NCI-H2171 treated with DMSO at 0.1 percent for 48 hours (cell line): ENCODE results near the gene L3MBTL2.
A peak's percentile ranks its signal among the peaks of the same experiment; 100 is the strongest.

ENCODE experiments used
- DNase-seq: peaks from one replicate; lab custom pipeline; 2025; lab: John Stamatoyannopoulos, UW

Gene L3MBTL2

GRCh38 chr22:41215409-41215808, 10.3 kb downstream of the L3MBTL2 start:
- DNase-seq = no peak

GRCh38 chr22:41215926-41216325, 10.8 kb downstream of the L3MBTL2 start:
- DNase-seq = no peak

- DNase-seq = no peak
Observed at GRCh38 chr22:41216984-41217383, 11.9 kb downstream of the L3MBTL2 start.

GRCh38 chr22:41217553-41218157, 12.5 kb downstream of the L3MBTL2 start:
- no peak for DNase-seq

- DNase-seq = no peak
Observed at GRCh38 chr22:41222846-41223507, 17.9 kb downstream of the L3MBTL2 start.

GRCh38 chr22:41223535-41223934, 18.4 kb downstream of the L3MBTL2 start:
- DNase-seq = no peak

GRCh38 chr22:41226723-41227655, 21.9 kb downstream of the L3MBTL2 start:
- DNase-seq = no peak

- DNase-seq = no peak
Observed at GRCh38 chr22:41229215-41229614, 24.1 kb downstream of the L3MBTL2 start.

GRCh38 chr22:41229730-41230400, 24.8 kb downstream of the L3MBTL2 start:
- no peak for DNase-seq

- DNase-seq = no peak
Observed at GRCh38 chr22:41230401-41230785, 25.3 kb downstream of the L3MBTL2 start.

- no peak for DNase-seq
Observed at GRCh38 chr22:41231369-41231768, 26.3 kb downstream of the L3MBTL2 start.

GRCh38 chr22:41234815-41235695, 29.9 kb downstream of the L3MBTL2 start:
- no peak for DNase-seq

- no peak for DNase-seq
Observed at GRCh38 chr22:41237036-41237706, 32.1 kb downstream of the L3MBTL2 start.

GRCh38 chr22:41237707-41238569, 32.8 kb downstream of the L3MBTL2 start:
- DNase-seq = peak; percentile 64

GRCh38 chr22:41238570-41239442, 33.7 kb downstream of the L3MBTL2 start:
- DNase-seq = no peak

- no peak for DNase-seq
Observed at GRCh38 chr22:41239443-41240128, 34.5 kb downstream of the L3MBTL2 start.

- no peak for DNase-seq
Observed at GRCh38 chr22:41240377-41241132, 35.4 kb downstream of the L3MBTL2 start, which contains the start of gene CHADL. Gene CHADL, minus strand, starts transcription at chr22:41240931. Its CDS starts 50 bp downstream, at chr22:41240881.
